Measurements from ENCODE around the gene GFOD2.

The GFOD2 gene

GRCh38 chr16:67731753-67732095 is 12.6 kb upstream of the GFOD2 start:
- no peak for DNase-seq (ENCODE audit: low read depth, low spot score)

- DNase-seq (ENCODE audit: low read depth, low spot score): no peak
Measured at GRCh38 chr16:67731071-67731752, 12.1 kb upstream of the GFOD2 start.

GRCh38 chr16:67730326-67730725 is 11.2 kb upstream of the GFOD2 start:
- no peak for DNase-seq (ENCODE audit: low read depth, low spot score)

- no peak for DNase-seq (ENCODE audit: low read depth, low spot score)
Measured at GRCh38 chr16:67729636-67730248, 10.6 kb upstream of the GFOD2 start.

- DNase-seq (ENCODE audit: low read depth, low spot score): no peak
Measured at GRCh38 chr16:67727521-67728485, 8.7 kb upstream of the GFOD2 start.

GRCh38 chr16:67726106-67727034 is 7.3 kb upstream of the GFOD2 start:
- no peak for DNase-seq (ENCODE audit: low read depth, low spot score)

- DNase-seq (ENCODE audit: low read depth, low spot score): no peak
Measured at GRCh38 chr16:67723911-67724305, 4.8 kb upstream of the GFOD2 start.

GRCh38 chr16:67723151-67723910 is 4.2 kb upstream of the GFOD2 start:
- DNase-seq (ENCODE audit: low read depth, low spot score): no peak

- DNase-seq (ENCODE audit: low read depth, low spot score): no peak
Measured at GRCh38 chr16:67720236-67720635, 1.1 kb upstream of the GFOD2 start.

GRCh38 chr16:67719778-67720144 is 645 bp upstream of the GFOD2 start:
- no peak for DNase-seq (ENCODE audit: low read depth, low spot score)

- DNase-seq (ENCODE audit: low read depth, low spot score): no peak
Measured at GRCh38 chr16:67718668-67719047, 458 bp downstream of the GFOD2 start.

- DNase-seq (ENCODE audit: low read depth, low spot score): no peak
Measured at GRCh38 chr16:67716097-67716496, 3.0 kb downstream of the GFOD2 start.

GRCh38 chr16:67714522-67714921 is 4.6 kb downstream of the GFOD2 start:
- DNase-seq (ENCODE audit: low read depth, low spot score): no peak

- no peak for DNase-seq (ENCODE audit: low read depth, low spot score)
Measured at GRCh38 chr16:67713647-67714273, 5.4 kb downstream of the GFOD2 start.

- DNase-seq (ENCODE audit: low read depth, low spot score): no peak
Measured at GRCh38 chr16:67710607-67711006, 8.5 kb downstream of the GFOD2 start.

- no peak for DNase-seq (ENCODE audit: low read depth, low spot score)
Measured at GRCh38 chr16:67709050-67709449, 10.1 kb downstream of the GFOD2 start.

- no peak for DNase-seq (ENCODE audit: low read depth, low spot score)
Measured at GRCh38 chr16:67708368-67708771, 10.7 kb downstream of the GFOD2 start.

GRCh38 chr16:67707790-67708189 is 11.3 kb downstream of the GFOD2 start:
- no peak for DNase-seq (ENCODE audit: low read depth, low spot score)

- no peak for DNase-seq (ENCODE audit: low read depth, low spot score)
Measured at GRCh38 chr16:67707210-67707609, 11.9 kb downstream of the GFOD2 start.

- no peak for DNase-seq (ENCODE audit: low read depth, low spot score)
Measured at GRCh38 chr16:67704110-67704509, 15.0 kb downstream of the GFOD2 start.
